ENCODE results near the gene MTFP1.

GRCh38 chr22:30386960-30387827 lies 38.4 kb upstream of the MTFP1 start, which contains the start of gene RNF215:
- TF ChIP-seq, protein P1, sequence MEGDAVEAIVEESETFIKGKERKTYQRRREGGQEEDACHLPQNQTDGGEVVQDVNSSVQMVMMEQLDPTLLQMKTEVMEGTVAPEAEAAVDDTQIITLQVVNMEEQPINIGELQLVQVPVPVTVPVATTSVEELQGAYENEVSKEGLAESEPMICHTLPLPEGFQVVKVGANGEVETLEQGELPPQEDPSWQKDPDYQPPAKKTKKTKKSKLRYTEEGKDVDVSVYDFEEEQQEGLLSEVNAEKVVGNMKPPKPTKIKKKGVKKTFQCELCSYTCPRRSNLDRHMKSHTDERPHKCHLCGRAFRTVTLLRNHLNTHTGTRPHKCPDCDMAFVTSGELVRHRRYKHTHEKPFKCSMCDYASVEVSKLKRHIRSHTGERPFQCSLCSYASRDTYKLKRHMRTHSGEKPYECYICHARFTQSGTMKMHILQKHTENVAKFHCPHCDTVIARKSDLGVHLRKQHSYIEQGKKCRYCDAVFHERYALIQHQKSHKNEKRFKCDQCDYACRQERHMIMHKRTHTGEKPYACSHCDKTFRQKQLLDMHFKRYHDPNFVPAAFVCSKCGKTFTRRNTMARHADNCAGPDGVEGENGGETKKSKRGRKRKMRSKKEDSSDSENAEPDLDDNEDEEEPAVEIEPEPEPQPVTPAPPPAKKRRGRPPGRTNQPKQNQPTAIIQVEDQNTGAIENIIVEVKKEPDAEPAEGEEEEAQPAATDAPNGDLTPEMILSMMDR (conservative IDR thresholded peaks at IDR 0.05; ENCODE audit: low read depth in 2 of 2), result peak; percentile 68 to 84
- no peak for TF ChIP-seq REST (IDR thresholded peaks at IDR 0.05; ENCODE audit: unreplicated experiment)

Data from GM23338 (cell line).